Smooth muscle cell of the coronary artery (primary cell): Measurements from ENCODE around the gene CCR2. TPM values are rescaled to one million over a fixed set of nuclear protein-coding genes. Genes with fewer than 3 reads are reported as not detected.

Experiments used
- total RNA-seq: library from RNA; depleted of rRNA; stranded (reverse); fragments of >200 nt; gene quantifications from 2 replicates; pipeline ENCODE4 v1.2.3, GENCODE V29; 2014; ENCODE audit warnings: low replicate concordance

The CCR2 gene
- under 0.01 TPM in 1 of 2 replicates, not detected in the other for total RNA-seq

DNA sequence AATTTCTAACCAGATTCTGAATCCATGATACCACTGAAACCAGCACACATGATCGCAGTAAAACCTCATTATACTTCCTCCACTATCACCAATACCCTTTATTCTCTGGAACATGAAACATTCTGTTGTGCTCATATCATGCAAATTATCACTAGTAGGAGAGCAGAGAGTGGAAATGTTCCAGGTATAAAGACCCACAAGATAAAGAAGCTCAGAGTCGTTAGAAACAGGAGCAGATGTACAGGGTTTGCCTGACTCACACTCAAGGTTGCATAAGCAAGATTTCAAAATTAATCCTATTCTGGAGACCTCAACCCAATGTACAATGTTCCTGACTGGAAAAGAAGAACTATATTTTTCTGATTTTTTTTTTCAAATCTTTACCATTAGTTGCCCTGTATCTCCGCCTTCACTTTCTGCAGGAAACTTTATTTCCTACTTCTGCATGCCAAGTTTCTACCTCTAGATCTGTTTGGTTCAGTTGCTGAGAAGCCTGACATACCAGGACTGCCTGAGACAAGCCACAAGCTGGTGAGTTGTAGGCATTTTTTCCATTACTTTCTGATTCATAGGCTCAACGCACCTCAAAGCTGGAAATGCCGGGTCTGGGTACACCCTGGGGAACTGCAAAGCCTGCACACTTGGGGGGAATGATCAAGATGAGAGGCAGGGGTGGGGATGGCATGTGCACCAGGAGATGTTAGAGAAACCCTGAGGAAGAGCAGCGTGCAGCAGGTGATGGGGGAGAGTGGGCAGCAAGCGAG, at the start of gene CCR2:
Gene CCR2, plus strand, starts transcription at position 465 of the 764 bp plus-strand sequence. CDS start 3,417 bp downstream, outside the sequence.

GRCh38 chr3:46370839-46371518, 17.1 kb downstream of the CCR2 start, which contains the start of gene CCR5:
Gene CCR5 (plus strand): TSS chr3:46370946. CDS start chr3:46372903, 1,957 bp downstream.

GRCh38 chr3:46406788-46407611, 53.1 kb downstream of the CCR2 start, which contains the start of the genes CCR5AS and CCRL2:
Gene CCR5AS (minus strand): TSS chr3:46407066.
Gene CCRL2 (plus strand): TSS chr3:46407259. CDS start chr3:46408080, 821 bp downstream.

Other genes starting within 250 kb of the CCR2 start
- 8.0 TPM in 1 of 2 replicates, not detected in the other for gene CCR1, start 145.8 kb upstream of the CCR2 start, total RNA-seq
- 0.94 TPM in 1 of 2 replicates, not detected in the other for gene CCR3, start 111.7 kb upstream of the CCR2 start, total RNA-seq
- gene CCR5, start 16.8 kb downstream of the CCR2 start, total RNA-seq = not detected in 2 replicates
- 0.12 TPM in 1 of 2 replicates, not detected in the other for gene CCRL2, start 53.1 kb downstream of the CCR2 start, total RNA-seq
- not detected in 2 replicates for gene LTF, start 110.8 kb downstream of the CCR2 start, total RNA-seq
- gene RTP3, start 143.9 kb downstream of the CCR2 start, total RNA-seq = not detected in 2 replicates
- gene LRRC2, start 212.2 kb downstream of the CCR2 start, total RNA-seq = 2.0 and 4.7 TPM in 2 replicates